NOMO-1 (cell line): ENCODE measurements around the gene CNTLN.
"Not testable (repeated sequence)": the region's sequence is repeated elsewhere in the genome, so short reads cannot be mapped to it uniquely, and the experiment has no call there.

Experiments
- DNase-seq, 2 experiments: peaks; one replicate each; lab custom pipeline; 2025; ENCODE audit not compliant: unreplicated experiment in 2 of 2; lab: John Stamatoyannopoulos, UW

CNTLN gene

DNA sequence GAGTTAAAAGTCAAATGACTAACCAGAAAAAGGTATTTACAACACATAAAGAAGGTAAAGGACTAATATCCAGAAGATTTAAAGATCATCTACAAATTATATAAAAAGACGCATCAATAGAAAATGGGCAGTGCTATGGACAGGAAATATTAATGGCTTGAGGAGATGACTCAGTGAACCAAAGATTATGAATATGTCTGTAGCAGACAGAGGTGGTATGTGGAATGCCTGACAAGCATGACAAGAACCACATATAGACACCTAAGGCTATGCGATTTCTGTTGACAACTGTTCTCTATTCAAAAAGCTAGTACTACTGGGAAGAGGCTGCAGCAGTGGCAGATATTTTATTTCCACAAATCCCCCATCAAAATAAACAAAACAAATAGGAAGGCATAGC lies 267.0 kb downstream of the CNTLN start:
- no peak for DNase-seq

DNA sequence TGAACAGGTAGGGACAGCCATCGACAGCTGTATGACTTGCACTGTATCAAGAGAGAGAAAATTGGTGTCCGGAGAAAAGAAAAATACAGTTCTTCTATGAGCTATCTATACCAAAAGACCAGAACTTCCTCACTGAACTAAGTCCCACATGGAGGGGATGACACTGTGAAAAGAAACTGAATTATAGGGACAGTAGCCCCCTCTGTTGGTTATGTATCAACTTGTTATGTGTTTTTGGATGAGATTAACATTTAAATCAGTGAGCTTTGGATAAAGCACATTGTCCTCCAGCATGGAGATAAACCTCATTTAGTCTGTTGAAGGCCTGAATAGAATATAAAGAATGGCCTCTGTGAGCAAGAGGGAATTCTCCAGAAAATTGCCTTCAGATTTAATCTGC lies 267.5 kb downstream of the CNTLN start:
- peak in 1 of 2 experiments; percentile 3 for DNase-seq

DNA sequence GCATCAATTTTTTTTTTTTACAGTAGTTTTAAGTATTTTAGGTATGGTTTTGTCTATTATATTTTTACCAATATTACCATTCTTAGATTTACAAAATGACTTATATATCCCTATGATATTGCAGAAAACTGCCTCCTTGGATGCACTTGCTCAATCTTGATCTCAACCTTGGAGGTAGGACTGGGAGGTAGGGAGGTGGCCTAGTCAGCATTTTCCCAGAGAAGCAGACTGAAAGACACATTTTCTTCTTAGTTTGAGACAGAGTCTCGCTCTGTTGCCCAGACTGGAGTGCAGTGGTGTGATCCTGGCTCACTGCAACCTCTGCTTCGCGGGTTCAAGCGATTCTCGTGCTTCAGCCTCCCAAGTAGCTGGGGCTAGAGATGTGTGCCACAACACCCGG lies 268.7 kb downstream of the CNTLN start:
- DNase-seq = no peak

DNA sequence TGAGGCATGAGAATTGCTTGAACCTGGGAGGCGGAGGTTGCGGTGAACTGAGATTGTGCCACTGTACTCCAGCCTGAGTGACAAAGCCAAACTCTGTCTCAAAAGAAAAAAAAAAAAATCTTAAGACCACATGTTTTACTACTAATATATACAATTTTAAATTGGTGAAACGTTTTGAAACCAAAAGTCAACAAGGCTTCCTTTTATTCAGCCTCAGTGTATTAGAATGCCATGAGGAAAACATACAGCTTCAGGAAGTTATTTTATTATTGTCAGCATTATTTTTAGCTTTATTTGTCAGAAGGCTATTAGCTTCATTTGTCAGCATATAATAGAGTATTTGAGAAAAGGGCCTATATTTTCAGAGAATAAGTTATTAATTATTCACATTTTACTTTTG lies 280.1 kb downstream of the CNTLN start:
- no peak for DNase-seq

DNA sequence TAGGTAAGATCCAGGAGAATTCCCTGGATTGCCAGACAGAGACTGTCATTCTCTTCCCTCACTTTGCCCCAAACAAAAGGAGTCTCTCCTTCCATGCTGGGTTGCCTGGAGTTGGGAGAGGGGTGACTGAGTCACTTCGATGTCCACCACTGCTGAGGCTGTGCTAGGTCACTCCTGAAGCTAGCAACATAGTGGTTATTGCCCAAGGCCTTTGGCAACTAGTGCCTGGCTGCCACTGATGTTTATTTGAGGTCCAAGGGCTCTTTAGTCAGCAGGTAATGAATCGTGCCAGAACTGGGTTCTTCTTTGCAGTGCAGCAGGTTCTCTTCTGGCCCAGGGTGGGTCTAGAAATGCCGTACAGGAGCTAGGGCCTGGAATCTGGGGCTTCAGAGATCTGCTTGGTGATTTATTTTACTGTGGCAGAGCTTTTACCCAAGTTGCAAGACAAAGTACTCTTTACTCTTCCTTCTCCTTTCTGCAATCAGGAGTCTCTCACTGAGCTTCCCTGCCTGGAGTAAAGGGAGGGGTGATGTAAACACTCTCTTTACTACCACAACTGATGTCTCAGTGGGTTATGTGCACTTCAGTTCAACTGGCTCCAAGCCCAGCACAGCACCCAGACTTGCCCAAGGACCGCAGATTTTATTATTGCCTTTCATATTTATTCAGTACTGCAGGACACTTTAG lies 288.3 kb downstream of the CNTLN start:
- DNase-seq = no peak

DNA sequence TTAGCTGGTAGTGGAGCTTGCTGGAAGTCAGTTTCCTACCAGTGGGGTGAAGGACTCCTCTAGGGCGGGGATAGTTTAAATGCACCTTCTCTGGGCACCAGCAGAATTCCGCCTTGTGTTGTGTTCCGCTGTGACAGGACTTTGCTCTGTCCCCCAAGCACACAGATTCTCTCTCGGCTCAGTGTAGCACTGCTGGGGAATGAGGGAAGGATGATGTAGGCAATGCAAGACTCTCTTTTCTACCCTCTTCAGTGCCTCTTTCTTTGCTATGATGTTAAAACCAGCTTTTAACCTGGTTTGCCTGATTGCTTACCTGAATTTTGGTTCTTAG lies 288.8 kb downstream of the CNTLN start:
- DNase-seq = no peak

DNA sequence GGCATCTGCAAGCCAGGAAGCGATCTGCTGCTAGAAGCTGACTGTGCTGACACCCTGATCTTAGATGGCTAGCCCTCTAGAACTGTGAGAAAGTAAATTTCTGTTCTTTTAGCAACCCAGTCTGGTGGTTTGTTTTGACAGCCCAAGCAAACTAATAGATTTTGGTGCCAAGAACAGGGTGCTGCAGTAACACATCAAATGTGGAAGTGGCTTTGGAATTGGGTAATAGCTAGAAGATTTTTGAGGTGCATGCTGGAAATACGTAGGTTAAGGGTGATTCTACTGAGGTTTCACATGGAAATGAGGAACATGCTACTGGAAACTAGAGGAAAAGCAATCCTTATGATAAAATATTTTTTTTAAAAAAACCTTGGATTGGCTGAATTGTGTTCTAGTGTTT lies 290.5 kb downstream of the CNTLN start:
- DNase-seq = no peak

DNA sequence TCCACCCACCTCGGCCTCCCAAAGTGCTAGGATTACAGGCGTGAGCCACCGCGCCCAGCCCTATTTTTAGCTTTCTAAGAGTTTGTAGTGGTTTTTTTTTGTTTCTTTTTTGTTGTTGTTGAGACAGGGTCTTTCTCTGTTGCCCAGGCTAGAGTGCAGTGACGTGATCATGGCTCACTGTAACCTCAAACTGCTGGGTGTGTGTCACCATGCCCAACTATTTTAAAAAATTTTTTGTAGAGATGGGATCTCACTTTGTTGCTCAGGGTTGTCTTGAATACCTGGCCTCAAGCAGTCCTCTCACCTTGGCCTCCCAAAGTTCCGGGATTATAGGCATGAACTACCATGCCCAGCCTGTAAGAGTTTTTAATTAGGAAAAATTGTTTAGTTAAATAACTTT lies 298.7 kb downstream of the CNTLN start:
- DNase-seq = no peak

DNA sequence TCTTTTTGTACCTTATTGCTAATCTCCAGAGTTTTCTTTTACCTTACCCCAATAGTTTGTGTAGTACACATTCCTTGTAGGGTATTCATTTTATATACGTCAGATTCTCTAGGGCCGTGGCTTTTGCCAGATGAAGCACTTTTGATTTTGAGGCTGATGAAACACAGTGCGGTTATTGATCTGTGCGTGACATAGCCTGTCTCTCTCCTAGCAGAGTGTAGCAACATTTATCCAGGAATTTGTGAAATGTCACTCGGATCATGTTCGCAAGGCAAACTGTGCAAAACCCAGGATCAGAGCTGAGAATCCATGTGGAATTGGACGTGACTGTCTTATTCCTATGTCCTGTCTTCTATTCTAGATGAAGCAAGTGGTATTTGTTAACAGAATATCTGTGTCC lies 302.0 kb downstream of the CNTLN start:
- no peak for DNase-seq

DNA sequence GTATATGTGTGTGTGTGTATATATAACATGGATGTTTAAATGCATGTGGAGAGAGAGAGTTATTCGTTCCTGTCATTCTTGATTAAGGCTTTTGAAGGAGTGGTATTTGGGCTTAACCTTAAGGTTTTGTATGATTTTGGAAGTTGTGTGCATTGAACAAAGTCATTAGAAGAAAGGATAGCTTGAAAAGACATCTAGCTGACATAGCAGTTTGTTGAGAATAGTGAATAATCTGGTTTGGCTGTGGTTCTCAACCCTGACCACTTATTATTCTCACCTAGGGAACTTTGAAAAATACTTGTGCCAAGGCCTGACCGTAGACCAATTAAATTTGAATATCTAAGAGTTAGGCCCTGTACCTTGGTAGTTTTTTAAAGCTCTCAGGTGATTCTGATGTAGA lies 303.0 kb downstream of the CNTLN start:
- no peak for DNase-seq

DNA sequence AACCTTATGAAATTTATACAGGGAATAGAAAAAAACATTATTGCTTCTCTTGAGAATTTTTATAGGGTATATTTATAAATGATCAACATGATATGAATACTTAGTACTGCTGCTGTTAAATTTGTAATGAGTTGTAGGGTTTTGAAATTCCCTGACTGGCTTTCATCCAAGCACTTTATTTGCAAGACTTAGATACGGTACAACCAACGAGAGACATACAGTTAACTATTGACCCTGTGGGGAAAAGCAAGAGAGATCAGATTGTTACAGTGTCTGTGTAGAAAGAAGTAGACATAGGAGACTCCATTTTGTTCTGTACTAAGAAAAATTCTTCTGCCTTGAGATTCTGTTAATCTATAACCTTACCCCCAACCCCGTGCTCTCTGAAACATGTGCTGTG lies 310.3 kb downstream of the CNTLN start:
- not testable (repeated sequence) for DNase-seq

DNA sequence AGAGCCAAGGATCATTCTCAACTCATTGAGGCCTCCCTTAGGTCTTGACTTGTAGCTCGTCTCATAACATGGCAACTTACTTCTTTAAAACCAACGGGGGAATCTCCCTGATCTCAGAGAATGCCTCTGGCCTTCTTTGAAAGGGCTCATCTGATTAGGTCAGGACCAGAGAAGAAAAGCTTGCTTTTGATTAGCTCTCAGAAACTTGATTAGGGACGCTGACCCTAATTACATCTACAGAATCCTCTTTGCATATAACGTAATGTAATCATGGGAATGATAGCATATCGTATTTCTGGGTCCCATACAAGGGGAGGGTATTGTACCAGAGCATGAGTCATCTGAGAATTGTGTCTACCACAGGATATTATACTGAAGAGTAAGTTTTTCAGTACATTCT lies 318.9 kb downstream of the CNTLN start:
- DNase-seq = no peak

DNA sequence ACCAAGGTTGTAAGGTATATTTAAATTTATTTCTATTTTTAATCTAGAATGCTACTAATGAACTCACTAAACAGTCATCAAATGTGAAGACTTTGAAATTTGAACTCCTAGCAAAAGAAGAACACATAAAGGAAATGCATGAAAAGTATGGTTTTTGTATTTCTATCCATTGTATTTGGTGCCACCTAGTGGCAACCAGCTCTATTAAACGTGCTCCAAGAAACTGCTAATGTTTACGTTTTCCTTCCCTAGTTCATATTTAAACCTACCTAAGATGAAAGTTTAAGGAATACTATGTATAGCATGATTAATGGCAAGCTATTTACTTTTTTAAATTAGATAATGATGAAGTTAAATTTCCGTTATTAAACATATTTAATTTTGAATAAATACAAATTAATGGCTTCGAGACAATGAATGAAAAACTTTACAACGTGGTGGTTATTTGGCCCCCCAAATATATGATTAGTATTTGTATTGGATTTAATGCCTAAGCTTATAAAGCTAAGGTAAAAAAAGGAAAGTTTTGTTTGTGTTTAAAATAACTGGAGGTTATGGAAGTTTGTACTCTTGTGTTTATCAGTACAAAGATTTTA lies 328.1 kb downstream of the CNTLN start:
- DNase-seq = peak in 1 of 2 experiments; percentile 13

DNA sequence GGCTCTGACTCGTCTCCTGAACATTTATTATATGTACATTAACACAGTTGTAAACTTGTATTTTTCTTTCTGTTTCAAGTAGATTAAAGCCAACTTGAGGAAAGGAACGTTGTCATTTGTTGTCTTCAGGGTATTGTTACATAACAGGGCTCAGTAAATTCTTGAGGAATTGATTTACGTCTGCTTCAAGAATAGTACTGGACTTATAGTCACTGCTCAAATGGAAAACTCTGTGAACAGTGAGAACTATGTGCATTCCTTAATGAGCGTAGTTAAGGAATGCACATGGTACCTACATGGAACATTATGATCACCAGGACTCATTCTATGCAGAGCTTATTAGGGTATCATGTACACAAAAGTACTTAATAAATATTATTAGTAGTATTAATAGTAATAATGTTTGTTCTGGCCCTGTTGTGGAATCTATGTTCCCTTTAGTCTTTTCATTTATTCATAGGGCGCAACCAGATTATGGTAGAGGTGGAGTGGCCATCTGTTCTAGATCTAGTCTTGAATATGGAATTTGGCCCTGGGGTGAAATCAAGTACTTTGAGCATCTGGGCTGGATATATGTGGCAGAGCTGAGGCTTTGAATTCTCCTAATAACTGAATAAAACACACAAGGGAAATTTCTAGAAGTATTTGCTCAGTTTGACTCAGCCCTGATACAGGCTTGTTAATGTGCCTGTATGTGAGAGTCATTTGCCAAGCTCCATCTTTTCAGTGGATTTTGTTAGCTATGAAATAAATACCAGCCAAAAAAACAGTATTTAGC lies 335.4 kb downstream of the CNTLN start:
- DNase-seq = no peak

DNA sequence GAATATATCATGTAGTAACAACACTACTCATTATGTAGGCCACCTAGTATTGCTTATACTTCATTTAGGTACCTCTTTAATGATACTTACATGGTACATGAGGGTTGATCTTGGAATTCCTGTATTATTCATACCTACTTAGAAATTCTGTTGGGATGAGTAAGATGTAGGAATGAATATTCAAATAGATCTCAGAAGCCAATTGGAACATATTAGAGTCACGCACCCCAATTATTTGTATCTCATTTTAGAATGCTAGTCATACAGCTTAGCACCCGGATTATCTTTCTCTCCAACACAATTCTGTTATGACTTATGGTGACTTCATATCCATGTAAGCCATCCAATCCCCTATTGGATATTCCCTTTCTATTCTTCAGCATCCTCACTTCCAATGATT lies 337.3 kb downstream of the CNTLN start:
- no peak for DNase-seq

DNA sequence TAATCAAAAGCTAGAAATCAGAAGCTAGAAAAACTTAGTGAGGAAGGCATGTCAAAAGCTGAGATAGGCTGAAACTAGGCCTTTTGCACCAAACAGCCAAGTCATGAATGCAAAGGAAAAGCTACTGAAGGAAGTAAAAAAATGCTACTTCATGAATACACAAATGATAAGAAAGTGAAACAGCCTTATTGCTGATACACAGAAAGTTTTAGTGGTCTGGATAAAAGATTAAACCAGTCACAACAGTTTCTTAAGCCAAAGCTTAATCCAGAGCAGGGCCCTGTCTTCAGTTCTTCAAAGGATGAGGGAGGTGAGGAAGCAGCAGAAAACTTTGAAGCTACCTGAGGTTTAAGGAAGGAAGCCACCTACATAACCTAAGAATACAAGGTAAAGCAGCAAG lies 341.6 kb downstream of the CNTLN start:
- no peak for DNase-seq

DNA sequence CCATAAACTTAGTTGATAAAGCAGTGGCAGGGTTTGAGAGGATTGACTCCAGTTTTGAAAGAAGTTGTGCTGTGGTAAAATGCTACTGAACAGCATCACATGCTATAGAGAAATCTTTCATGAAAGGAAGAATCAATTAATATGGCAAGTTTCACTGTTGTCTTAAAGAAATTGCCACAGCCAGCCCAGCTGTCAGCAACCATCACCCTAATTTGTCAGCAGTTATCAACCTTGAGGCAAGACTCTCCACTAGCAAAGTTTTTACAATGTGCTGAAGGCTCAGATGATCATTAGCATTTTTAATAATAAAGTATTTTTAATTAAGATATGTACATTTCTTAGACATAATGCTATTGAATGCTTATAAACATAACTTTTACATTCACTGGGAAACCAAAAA lies 343.0 kb downstream of the CNTLN start:
- DNase-seq = no peak

DNA sequence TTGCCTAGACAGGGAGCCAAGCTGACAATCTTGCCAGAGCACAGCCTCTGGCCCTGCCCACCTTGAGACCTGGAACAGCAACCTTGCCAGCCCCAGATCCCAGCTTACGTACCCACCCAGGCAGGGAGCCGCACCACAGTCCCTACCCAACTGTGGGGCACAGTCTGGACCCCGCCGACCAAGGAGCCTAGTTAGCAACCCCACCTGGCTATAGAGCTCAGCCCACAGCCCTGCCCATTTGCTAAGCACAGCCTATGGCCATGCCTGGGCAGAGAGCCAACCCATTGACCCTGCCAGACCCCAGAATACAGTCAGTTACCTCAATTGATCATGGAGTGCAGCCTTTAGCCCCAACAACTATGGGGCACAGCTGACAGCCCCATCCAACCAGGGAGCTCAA lies 346.1 kb downstream of the CNTLN start:
- no peak for DNase-seq

DNA sequence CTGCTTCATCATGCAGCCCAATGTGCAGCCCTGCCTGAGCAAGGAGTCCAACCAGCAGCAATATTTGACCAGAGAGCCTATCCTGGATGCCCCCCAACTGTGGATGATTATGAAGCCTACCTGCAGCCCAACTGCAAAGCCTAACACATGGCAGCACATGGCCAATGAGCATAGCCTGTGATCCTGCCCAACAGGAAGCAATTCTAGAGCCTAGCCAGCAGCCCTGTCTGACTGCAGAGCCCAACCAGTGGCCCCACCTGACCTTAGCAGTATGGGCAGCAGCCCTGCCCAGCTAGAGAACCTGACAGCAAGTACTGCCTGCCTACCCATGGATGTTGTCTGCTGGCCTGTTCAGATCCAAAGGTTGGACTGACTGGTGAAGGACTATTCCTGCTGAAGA lies 346.7 kb downstream of the CNTLN start:
- DNase-seq = no peak

DNA sequence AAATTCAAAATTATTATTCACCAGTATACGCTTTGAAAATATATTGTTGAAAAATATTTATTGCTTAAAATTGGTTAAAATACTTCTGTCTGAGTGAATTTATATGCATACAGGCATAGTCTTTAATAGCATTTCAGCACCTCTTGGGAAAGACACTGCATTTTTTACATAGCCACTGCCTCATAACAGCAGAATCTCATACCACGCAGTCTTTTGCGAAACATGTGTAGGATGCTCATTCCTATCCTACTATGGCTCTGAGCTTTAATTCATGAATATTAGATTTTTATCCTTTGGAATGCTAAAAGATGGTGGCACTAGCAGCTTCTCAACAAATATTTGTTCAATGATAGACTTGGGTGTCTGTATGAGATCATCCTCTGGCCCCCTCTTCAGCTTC lies 350.1 kb downstream of the CNTLN start:
- DNase-seq = no peak

DNA sequence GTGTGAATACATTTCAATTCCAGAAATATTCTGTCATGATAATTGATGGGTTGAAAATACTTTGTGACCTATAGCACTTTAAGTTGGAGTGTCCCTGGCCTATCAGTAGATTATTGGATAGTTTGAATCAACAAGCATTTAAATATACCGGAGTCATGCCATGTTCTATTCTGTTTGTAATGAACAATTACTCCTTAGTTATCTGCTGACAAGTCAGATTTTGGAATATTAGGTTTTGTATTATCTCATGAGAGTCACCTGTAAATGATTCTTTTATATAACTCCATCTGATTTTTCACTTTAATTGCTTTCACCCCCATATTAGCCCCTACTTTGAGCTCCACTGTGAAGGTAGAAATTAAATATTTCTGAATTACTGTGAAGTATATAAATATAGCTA lies 351.6 kb downstream of the CNTLN start:
- no peak for DNase-seq

DNA sequence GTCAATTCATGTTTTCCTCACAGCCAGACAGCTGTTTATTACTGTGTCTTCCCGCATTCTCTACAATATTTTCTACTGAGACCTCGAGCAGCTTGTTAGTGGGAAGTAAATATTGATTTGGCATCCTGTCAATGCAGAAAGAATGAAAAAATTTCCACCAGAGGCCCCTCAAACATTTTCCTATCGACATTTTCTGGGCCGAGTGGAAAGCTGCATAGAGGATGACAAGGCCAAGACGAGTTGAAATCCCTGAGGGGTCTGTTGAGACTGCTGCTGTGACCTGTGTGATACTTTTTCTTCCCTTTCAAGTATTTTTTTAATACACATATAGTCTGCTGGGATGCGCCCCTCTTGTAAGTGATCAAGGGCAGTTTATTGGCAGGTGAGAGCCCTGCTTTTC lies 352.6 kb downstream of the CNTLN start:
- DNase-seq = no peak
